HEK293T (cell line): ENCODE results near the gene VWA5B1.

Source experiments
- BHLHE40 ChIP-seq: fragments of 450-650 bp; IDR thresholded peaks from 2 replicates; pipeline ENCODE4 v1.6.1; 2016; ENCODE audit warnings: mild to moderate bottlenecking, moderate library complexity, borderline replicate concordance
- ELF4 ChIP-seq: fragments of 450-650 bp; IDR thresholded peaks from 2 replicates; pipeline ENCODE4 v1.6.1; 2017; ENCODE audit warnings: antibody characterized with exemption
- L3MBTL2 ChIP-seq: fragments of 450-650 bp; conservative IDR thresholded peaks from 2 replicates; pipeline ENCODE4 v1.6.1; 2016; ENCODE audit warnings: mild to moderate bottlenecking
- NFRKB ChIP-seq: fragments of 450-650 bp; IDR thresholded peaks from 2 replicates; pipeline ENCODE4 v1.6.1; 2016; ENCODE audit warnings: mild to moderate bottlenecking, moderate library complexity
- SUZ12 ChIP-seq: fragments of 450-650 bp; IDR thresholded peaks from 2 replicates; pipeline ENCODE4 v1.6.1; 2016; ENCODE audit warnings: mild to moderate bottlenecking
- TARDBP ChIP-seq: fragments of 450-650 bp; IDR thresholded peaks from 2 replicates; pipeline ENCODE4 v1.6.1; 2016
- TF ChIP-seq, protein P1 (sequence below): fragments of 450-650 bp; IDR thresholded peaks from 2 replicates; pipeline ENCODE4 v1.6.1; 2016

GRCh38 chr1:20373764-20374163 is 83.1 kb downstream of the VWA5B1 start:
- TF ChIP-seq BHLHE40 = no peak
- no peak for TF ChIP-seq ELF4
- TF ChIP-seq, protein P1, sequence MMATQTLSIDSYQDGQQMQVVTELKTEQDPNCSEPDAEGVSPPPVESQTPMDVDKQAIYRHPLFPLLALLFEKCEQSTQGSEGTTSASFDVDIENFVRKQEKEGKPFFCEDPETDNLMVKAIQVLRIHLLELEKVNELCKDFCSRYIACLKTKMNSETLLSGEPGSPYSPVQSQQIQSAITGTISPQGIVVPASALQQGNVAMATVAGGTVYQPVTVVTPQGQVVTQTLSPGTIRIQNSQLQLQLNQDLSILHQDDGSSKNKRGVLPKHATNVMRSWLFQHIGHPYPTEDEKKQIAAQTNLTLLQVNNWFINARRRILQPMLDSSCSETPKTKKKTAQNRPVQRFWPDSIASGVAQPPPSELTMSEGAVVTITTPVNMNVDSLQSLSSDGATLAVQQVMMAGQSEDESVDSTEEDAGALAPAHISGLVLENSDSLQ = no peak
- no peak for TF ChIP-seq SUZ12
- no peak for TF ChIP-seq TARDBP
- TF ChIP-seq NFRKB = no peak
- no peak for TF ChIP-seq L3MBTL2
